PC-3 (cell line): ENCODE data around the gene DBH.

Experiments
- EZH2 ChIP-seq: fragments of 300-600 bp; sonication (generic); IDR thresholded peaks from one replicate; pipeline ENCODE4 v1.6.1; 2017; ENCODE audit warnings: antibody characterized with exemption, mild to moderate bottlenecking, low read length; ENCODE audit not compliant: unreplicated experiment
- TF ChIP-seq, protein P1 (sequence below): fragments of 300-600 bp; sonication (generic); conservative IDR thresholded peaks from 2 replicates; pipeline ENCODE4 v1.5.1; 2017; ENCODE audit warnings: antibody characterized with exemption, low read depth, mild to moderate bottlenecking, low read length

DNA sequence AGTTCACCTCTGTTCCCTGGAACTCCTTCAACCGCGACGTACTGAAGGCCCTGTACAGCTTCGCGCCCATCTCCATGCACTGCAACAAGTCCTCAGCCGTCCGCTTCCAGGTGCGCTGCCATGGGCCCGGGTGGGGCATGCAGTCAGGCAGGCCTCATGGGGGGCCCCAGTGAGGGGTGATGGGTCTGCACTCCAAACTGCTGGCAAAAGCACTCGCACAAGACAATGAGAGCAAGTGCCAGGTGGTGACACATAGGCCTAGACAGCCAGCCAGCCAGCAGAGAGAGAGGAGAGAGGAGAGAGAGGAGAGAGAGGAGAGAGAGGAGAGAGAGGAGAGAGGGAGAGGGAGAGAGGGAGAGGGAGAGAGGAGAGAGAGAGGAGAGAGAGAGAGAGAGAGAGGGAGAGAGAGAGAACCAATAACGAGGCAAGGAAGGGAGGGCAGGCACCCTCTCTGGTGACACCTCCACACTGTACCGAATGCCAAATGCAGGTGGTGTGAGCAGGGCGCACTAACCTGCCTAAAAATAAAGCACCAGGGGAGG, 21.0 kb downstream of the DBH start:
- TF ChIP-seq, protein P1, sequence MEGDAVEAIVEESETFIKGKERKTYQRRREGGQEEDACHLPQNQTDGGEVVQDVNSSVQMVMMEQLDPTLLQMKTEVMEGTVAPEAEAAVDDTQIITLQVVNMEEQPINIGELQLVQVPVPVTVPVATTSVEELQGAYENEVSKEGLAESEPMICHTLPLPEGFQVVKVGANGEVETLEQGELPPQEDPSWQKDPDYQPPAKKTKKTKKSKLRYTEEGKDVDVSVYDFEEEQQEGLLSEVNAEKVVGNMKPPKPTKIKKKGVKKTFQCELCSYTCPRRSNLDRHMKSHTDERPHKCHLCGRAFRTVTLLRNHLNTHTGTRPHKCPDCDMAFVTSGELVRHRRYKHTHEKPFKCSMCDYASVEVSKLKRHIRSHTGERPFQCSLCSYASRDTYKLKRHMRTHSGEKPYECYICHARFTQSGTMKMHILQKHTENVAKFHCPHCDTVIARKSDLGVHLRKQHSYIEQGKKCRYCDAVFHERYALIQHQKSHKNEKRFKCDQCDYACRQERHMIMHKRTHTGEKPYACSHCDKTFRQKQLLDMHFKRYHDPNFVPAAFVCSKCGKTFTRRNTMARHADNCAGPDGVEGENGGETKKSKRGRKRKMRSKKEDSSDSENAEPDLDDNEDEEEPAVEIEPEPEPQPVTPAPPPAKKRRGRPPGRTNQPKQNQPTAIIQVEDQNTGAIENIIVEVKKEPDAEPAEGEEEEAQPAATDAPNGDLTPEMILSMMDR, result no peak
- no peak for TF ChIP-seq EZH2
